Activated CD4-positive, alpha-beta T cell treated with anti-CD3 and anti-CD28 coated beads, Interleukin-2, Interleukin-6, amounts not matched to agents 100 ng/mL and 50 ng/mL, durations not matched to agents 16 hours and 8 hours (primary cell): Measurements from ENCODE around the gene CEACAM6.
"Not testable (repeated sequence)": the region's sequence is repeated elsewhere in the genome, so short reads cannot be mapped to it uniquely, and the experiment has no call there.

ENCODE experiments used
- DNase-seq: peaks from one replicate; pipeline ENCODE4 v3.0.0-alpha.2; 2020

Gene CEACAM6

DNA sequence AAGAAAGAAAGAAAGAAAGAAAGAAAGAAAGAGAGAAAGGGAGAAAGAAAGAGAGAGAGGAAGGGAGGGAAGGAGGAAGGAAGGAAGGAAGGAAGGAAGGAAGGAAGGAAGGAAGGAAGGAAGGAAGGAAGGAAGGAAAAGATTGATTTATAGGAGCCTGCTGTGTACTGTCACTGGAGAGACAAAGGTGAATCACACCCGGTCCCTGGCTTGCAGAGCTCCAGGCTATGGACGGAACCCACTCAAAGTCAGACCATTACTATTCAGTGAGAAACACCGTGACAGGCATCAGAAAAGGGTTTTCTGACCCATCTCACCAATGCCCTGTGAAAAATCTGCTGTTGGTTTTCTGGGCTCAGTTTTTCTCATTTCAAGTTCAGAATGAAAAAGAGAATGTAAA is 7.3 kb upstream of the CEACAM6 start:
- no peak for DNase-seq

DNA sequence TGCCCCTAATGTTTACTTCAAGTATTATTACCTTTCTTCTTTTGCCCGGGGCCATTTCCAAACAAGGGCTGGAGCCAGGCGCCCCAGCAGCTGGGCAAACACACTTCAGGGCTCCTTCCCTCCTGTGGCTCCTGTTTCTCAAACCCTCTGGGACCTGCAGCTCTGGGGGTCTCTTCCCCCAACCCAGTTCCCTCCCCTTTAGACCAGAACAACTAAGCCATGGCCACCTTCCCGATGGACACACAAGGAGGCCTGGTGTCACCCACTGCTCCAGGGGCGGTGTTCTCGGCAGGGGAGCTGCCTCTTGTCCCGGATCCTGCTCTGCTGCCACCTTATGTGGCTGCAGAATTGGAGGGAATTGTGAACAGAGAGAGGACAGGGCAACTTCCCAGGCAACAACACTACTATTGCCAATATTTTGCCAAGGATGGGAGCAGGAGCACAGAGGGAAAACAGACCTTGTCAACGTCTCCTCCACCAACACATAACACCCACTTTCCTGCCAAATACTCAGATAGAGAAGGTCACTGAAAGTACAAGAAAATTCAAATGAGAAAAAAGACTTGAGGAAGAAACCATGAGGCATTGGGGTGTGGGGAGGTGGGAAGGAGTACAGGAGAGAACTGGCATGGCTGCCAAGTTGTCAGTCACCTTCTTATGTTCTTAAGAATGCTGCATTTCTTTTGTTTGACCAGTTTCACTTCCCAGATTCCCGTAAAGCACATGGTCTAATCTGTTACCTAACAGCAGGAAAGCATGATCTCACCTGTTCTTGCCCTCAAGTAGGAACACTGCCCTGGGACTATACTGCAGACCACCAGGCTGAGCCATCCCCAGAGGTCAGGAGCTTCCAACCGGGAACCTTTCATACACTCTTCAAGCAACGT is 4.8 kb upstream of the CEACAM6 start:
- not testable (repeated sequence) for DNase-seq

DNA sequence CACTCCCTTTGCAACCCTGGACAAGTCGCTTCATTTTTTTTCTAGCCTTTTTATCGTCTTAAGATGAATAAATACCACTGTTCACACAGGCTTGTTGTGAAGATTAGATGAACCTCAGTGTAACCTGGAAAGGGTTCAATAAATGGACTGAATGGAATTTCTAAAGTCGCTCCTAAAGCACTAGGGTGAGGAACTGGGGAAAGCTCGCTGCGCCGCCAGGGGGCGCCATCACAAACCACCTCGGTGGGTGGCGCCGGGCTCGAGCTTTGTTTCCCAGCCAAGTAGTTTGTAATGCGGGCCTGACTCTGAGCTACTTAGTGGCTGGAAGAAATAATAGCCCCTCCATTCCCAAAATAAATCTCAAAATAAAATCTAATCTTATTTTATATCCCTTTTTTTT is 2.2 kb upstream of the CEACAM6 start:
- DNase-seq = peak; percentile 79

DNA sequence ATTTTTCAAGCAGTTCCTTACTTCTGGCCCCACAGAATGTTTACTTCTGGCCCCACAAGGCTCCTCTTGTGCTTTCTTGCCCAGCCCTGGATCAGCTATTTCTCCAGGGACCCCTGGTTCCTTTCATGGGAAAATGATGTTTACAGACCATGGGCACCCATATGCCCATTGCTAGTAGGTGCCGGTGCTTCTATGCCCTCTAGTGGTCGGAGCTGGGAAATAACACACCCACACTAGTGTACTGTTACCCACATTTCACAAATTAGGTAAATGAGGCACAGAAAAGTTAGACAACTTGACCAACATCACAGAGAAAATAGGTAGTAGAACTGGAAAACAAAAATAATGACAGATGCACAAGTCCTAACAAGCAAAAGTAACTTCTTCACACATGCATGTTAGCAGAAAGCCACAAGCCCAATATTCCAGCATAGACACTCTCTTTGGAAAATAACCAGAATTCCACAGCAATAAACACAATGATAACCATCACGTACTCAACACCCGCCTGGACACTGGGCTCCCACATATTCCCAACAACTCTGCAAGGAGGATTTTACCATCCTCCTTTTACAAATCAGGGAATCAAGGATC is 1.3 kb upstream of the CEACAM6 start:
- peak; percentile 80 for DNase-seq

DNA sequence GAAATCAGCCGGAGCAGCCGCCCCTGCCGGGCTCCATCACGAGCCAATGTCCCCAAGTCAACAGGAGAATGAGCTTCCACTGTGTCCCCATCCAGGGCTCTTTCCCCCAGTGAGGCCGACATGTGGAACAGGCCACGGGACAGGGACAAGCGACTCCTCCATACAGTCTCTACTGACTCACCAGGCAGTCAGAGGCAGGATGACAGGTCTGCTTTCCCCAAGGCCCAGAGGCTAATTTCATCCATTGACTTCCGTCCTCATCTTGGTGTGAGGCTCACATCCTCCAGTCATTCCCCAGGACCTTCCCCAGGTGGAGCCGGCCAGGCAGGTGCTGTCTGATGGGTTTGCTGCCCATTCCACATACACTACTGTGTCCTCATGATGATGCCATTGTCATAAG is 3.5 kb downstream of the CEACAM6 start:
- no peak for DNase-seq

DNA sequence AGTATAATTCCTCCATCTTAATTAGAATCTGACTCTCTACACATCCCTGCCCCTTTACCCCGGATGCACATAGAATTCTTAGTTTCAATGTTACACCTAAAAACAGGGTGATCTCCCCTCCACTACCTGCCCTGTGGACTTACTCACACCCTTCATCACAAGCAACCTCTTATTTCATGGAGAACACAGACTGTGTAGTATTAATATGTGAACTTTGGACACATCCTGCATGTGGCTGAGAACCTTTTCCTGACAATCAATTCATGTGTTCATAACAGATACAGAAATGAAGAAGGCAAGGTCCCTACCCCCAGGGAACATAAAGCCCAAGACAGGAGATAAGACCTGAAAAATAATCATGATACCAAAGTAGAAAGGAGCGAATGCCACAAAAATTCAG is 11.8 kb downstream of the CEACAM6 start:
- no peak for DNase-seq

DNA sequence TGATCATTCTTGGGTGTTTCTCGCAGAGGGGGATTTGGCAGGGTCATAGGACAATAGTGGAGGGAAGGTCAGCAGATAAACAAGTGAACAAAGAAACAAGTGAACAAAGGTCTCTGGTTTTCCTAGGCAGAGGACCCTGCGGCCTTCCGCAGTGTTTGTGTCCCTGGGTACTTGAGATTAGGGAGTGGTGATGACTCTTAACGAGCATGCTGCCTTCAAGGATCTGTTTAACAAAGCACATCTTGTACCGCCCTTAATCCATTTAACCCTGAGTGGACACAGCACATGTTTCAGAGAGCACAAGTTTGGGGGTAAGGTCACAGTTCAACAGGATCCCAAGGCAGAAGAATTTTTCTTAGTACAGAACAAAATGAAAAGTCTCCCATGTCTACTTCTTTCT is 12.8 kb downstream of the CEACAM6 start:
- DNase-seq = not testable (repeated sequence)

DNA sequence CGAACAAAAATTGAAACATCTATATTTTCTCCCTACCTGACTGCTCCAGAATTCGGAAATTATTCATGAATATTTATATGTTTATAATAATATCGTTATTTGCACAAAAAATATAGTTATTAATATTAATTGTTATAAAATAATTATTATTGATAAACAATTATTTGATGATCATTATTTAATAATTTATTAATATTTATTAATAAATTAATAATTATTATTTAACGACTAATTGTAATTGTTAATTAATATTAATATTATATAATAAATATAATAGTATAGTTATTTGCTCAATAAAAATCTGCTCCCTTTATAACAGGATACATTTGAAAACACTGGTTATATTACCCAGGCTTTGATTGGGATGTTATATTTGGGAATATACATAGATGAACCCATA is 14.3 kb downstream of the CEACAM6 start:
- DNase-seq = no peak

DNA sequence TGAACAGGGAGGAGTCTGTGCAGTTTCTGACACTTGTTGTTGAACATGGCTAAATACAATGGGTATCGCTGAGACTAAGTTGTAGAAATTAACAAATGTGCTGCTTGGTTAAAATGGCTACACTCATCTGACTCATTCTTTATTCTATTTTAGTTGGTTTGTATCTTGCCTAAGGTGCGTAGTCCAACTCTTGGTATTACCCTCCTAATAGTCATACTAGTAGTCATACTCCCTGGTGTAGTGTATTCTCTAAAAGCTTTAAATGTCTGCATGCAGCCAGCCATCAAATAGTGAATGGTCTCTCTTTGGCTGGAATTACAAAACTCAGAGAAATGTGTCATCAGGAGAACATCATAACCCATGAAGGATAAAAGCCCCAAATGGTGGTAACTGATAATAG is 16.1 kb downstream of the CEACAM6 start:
- peak; percentile 26 for DNase-seq

DNA sequence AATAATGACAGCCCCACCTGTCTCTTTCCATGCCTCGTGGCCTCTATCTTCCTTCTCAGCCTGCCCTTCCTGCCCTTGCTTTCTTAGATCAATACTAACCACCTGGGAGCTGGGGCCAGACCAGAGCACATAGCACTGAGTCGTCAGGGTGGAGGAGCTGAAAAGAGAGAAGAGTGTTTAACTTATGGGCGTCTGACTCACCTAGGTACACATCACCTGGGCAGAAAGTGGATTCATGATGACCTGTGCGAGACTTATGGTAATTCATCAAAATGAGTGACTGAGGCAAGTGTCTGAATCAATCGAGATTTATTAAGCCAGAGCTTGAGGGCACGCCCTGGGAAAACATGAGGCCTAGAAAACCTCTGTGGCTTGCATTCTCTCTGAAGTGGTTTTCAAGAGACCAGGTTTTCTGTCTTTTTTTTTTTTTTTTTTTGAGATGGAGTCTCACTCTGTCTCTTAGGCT is 19.2 kb downstream of the CEACAM6 start:
- DNase-seq = peak; percentile 37

DNA sequence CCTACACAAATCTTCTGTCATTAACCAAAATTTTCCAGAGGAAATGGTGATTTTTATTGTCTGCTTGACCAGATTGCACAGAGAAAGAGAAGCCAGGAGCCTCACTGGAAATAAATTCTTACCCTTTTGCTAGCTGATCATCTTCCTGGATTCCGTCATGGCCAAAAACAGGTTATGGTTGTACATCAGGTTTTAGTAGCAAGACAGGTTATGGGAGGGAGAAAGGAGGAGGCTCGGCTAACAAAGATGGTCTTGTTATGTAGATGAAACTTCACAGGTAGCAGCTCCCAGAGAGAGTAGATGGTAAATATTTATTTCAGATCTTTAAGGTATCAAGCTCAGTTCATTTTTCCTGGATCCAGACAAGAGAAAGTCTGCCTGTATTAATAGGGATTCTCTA is 21.4 kb downstream of the CEACAM6 start:
- no peak for DNase-seq

DNA sequence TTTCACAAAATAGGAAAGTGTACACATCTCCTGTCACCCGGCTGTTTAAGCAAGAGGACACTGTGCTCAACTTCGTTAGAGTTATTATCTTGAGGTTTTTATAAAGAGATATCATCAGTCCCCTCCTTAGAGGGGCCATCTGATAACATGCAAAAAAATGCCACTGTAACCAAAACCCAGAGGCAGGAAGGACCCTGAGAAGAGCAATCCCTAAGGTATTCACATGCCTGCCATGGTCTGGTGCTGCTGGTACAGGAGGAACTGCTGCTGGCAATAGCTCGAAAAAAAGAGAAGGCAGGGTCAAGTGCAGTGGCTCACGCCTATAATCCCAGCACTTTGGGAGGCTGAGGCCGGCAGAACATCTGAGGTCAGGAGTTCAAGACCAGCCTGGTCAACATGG is 28.3 kb downstream of the CEACAM6 start:
- no peak for DNase-seq

DNA sequence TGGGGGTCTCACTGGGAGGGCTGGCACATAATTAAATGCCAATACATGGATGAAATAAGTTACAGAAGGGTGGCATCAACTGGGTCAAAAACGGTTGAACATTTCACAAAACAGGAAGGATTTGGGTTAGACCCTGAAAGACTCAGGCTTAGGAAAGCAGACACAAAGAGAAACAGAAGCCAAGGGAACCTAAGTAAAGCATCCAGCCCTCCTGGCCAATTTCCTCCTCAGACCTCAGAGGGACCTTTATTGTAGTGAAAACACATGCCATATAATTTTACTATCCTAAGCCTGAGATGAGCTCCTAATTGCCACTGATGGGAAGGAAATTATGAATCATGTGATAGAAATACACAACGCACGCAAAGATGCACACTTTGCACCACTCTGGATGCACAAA is 29.0 kb downstream of the CEACAM6 start:
- DNase-seq = no peak

DNA sequence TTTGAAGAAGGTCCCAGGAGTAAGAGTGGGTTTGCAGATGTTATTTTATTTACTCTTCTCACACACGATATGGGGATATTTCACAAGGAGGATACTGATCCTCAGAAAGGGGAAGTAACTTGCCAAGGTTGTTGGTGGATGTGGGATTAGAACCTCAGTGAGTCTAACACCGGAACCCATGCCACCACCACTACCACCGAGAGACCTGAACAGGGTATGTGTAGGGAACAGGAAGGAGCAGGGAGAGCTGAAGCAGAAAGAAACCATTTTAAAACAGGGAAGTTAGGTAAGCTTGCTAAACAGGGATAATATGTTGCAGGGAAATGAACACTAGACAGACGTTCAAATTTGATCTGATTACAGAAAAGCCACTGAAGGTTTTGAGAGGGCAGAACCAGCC is 29.4 kb downstream of the CEACAM6 start:
- DNase-seq = no peak

DNA sequence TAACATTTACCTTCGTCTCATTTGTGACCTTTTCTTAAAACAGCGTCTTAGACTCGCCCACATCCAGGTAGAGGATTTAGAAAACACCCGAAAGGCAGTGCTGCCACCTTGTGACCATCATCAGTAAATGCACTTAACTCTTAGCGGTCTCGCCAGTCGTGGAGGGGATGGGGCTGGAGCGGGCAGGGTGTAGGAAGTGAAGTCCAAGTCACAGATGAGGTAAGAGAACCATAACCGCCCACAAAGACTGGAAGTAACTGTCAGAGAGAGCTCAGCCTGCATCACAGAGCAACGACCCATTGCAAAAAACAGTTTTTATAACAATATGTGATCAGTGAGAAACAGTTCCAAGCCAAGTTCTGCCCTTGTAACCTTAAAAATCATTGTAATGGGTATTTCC is 30.3 kb downstream of the CEACAM6 start:
- peak; percentile 82 for DNase-seq

DNA sequence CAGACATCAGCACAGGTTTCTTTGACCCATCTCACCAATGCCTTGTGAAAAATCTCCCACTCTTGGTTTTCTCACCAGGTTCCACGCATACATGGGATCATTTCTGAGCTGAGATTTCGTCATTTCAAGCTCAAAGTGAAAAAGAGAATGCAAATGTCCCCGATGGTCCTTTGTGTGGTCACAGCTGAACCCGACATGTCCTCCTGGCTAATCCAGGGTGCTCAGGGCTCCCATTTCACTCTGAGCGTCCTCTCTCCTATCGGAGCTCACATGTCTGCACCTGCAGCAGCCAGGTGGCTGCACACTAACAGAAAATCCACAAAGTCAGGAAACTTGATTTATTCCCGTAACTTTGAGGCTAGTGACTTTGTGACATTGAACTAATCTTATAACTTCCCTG is 31.7 kb downstream of the CEACAM6 start:
- no peak for DNase-seq

DNA sequence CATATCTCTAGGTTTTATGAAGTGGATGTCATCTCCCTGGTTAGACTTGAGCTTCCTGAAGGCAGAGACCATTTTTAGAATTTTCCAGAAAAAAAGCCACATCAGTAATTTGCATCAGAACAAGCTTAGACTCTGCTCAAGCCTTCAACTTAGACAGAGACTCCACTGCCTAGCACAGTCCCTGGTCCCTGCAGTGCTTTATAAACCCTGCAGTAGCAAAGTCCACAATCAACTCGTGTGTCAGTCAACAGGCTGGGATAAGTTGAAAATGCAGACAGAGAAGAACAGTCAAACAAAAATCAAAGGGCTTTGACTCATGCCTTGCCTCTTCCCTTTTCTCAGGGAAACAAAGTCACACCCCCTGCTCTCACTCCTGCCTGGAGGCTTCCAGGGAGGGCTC is 33.2 kb downstream of the CEACAM6 start:
- DNase-seq = not testable (repeated sequence)

DNA sequence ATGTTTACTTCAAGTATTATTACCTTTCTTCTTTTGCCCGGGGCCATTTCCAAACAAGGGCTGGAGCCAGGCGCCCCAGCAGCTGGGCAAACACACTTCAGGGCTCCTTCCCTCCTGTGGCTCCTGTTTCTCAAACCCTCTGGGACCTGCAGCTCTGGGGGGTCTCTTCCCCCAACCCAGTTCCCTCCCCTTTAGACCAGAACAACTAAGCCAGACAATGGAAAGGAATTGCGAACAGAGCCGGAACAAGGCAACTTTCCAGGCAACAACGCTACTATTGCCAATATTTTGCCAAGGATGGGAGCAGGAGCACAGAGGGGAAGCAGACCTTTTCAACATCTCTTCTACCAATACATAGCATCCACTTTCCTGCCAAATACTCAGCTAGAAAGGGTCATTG is 33.7 kb downstream of the CEACAM6 start:
- not testable (repeated sequence) for DNase-seq

DNA sequence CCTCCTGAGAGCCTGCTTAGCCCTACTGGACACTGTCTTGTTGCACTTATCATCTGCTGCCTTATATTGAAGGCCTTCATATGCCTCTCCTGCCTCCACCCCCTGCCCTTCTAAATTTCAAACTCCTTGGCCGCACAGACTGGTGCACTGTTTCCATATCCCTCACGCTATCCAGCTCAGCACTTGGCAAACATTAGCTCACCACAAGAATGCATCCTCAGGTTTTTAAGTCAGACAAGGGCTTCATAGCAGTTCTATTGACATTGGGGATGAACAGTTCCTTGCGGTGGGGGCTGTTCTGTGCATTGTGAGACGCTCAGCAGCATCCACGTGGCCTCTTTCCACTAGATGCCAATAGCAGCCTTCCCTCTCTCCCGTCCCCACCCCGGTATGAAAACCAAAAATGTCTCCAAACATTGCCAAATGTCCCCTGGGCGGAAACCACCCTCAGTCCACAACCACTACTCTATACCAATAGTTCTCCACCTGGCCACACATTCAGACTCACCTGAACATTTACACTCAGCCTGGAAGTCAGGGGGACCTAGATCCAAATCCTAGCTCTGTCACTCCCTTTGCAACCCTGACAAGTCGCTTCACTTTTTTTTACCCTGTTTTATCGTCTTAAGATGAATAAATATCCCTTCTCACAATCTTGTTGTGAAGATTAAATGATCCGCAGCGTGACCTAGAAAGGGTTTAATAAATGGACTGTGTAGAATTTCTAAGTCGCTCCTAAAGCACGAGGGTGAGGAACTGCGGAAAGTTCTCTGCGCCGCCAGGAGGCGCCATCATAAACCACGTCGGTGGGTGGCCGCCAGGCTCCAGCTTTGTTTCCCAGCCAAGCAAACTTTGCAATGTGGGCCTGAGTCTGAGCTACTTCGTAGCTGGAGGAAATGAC is 37.4 kb downstream of the CEACAM6 start:
- DNase-seq = peak; percentile 52

DNA sequence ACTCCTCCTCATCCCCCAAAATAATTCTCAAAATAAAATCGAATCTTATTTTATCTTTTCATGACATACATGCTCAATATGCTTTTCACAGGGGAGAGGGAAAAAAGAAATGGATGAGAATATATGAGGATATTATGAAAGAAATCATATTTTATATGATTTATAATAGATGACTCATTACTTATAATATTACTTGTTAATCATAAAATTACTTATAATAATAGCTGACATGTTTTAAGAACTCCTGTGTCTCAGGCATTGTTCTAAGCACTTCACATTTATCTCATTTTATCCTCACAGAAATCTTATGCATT is 38.0 kb downstream of the CEACAM6 start:
- DNase-seq = no peak

DNA sequence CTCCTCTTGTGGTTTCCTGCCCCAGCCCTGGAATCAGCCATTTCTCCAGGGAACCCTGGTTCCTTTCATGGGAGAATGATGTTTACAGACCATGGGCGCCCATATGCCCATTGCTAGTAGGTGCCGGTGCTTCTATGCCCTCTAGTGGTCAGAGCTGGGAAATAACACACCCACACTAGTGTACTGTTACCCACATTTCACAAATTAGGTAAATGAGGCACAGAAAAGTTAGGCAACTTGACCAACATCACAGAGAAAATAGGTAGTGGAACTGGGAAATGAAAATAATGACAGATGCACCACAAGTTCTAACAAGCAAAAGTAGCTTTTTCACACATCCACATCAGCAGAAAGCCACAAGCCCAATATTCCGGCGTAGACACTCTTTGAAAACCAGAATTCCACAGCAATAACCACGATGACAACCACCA is 39.7 kb downstream of the CEACAM6 start:
- DNase-seq = peak; percentile 79

DNA sequence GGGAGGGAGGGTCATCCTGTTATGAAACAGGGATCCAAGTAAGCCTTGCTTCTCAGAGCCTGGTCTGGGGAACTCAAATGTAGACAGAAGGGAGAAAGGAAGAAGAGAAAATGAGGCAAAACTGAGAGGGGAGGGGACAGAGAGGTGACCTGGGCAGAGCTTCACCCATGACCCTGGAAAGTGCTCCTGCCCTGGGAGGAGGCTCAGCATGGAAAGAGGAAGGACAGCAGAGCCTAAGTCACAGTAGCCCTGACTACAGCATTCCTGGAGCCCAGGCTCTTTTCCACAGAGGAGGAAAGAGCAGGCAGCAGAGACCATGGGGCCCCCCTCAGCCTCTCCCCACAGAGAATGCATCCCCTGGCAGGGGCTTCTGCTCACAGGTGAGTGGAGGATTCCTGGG is 41.0 kb downstream of the CEACAM6 start, which contains the start of gene CEACAM3:
Gene CEACAM3 (plus strand): TSS at position 226 of the 400 bp plus-strand sequence. CDS start 91 bp downstream, at position 317.
- DNase-seq = no peak

DNA sequence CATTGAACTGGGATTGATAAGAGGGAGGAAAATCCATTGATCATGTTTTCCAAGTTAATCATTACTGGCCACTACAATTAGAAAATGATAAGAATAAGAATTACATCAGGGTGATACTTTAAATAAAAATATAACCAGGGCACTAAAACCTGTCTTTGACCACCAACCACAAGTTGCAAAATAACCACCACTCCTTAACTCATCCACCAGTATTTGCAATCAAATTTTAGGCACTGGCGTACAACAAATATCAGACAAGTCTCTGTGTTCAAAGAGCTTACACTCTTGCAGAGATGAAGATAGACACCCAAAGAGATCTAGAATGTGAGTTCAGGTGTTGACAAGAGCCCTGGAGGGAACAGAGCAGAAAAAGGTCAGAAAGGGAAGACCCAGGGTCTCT is 41.6 kb downstream of the CEACAM6 start:
- DNase-seq = no peak
